ENCODE results near the gene NUP160.

DNA sequence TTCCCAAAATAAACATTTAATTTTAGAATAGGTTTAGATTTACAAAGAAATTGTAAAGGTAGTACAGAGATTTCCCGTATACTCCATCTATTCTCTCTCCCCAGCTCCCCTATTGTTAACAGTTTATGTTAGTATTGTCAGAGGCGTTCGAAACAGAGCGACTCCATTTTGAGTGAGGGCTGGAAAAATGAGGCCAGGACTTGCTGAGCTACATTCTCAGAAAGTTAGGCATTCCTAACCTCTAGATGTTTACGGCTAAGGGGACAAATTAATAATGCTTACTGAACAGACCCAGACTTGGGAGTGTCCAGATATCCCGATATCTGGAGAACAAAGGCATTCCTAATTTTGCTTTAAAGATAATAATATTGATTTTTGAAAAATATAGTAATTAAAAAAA lies 12.4 kb upstream of the NUP160 start:
- TF ChIP-seq, protein P1, sequence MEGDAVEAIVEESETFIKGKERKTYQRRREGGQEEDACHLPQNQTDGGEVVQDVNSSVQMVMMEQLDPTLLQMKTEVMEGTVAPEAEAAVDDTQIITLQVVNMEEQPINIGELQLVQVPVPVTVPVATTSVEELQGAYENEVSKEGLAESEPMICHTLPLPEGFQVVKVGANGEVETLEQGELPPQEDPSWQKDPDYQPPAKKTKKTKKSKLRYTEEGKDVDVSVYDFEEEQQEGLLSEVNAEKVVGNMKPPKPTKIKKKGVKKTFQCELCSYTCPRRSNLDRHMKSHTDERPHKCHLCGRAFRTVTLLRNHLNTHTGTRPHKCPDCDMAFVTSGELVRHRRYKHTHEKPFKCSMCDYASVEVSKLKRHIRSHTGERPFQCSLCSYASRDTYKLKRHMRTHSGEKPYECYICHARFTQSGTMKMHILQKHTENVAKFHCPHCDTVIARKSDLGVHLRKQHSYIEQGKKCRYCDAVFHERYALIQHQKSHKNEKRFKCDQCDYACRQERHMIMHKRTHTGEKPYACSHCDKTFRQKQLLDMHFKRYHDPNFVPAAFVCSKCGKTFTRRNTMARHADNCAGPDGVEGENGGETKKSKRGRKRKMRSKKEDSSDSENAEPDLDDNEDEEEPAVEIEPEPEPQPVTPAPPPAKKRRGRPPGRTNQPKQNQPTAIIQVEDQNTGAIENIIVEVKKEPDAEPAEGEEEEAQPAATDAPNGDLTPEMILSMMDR (conservative IDR thresholded peaks at IDR 0.05; ENCODE audit: low read depth, low read length), result no peak
- TF ChIP-seq EZH2 (IDR thresholded peaks at IDR 0.05; ENCODE audit: borderline replicate concordance, low read depth, low read length, poor library complexity, severe bottlenecking), result no peak
